HG03095 (cell line): ENCODE results near the gene TEC.

ENCODE experiments used
- ATAC-seq: cut with Tn5 transposase; IDR thresholded peaks from one replicate; pipeline ENCODE4 v1.9.1; 2021; ENCODE audit warnings: moderate library complexity; ENCODE audit not compliant: unreplicated experiment

TEC gene

GRCh38 chr4:48093991-48094416 is 175.6 kb downstream of the TEC start:
- ATAC-seq = no peak

GRCh38 chr4:48090621-48091020 is 179.0 kb downstream of the TEC start:
- ATAC-seq = no peak

GRCh38 chr4:48085821-48086589 is 183.6 kb downstream of the TEC start:
- no peak for ATAC-seq
